ENCODE results near the gene RBPMS2. TPM values are rescaled to one million over a fixed set of nuclear protein-coding genes. Genes with fewer than 3 reads are reported as not detected.

The RBPMS2 gene
- total RNA-seq, 1 experiment from 2014 or later, result 0.11 TPM

DNA sequence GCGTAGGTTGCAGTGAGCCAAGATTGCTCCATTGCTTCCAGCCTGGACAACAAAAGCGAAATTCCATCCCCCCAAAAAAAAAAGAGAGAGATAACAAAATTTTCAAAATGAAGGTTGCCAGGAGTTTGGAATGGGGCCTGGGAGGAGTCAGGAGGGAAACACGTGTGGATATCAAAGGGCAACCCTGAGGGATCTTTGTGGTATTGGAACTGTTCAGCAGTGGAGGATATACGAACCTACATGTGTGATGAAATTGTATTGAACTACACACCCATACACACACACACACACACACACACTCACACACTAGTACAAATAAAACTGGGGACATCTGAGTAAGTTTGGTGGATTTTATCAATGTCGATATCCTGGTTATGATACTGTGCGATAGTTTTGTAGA, 61.8 kb downstream of the RBPMS2 start:
- H3K9me3 ChIP-seq (replicated peaks), result no peaks in the 10 kb centered on the region
- no peak overlapping the region for H3K27ac ChIP-seq
- no peak for DNase-seq (ENCODE audit: low read depth in 1 of 2, low spot score in 2 of 2)
- no peaks in the 10 kb centered on the region for H3K27me3 ChIP-seq (replicated peaks)
- H3K4me3 ChIP-seq, result no peak overlapping the region
- no peaks in the 10 kb centered on the region for H3K4me1 ChIP-seq (replicated peaks)
- no peaks in the 10 kb centered on the region for H3K36me3 ChIP-seq

DNA sequence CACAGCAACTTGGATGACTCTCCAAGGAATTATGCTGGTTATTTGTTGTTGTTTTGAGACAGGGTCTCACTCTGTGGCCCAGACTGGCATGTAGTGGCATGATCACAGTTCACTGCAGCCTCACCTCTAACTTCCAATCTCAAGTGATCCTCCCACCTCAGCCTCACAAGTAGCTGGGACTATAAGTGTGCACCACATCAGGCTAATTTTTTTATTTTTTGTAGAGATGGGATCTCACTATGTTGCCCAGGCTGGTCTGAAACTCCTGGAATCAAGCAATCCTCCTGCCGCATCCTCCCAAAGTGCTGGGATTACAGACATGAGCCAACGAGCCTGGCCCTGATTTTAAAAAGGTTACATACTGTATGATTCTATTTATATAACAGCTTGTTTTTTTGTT, 63.0 kb downstream of the RBPMS2 start:
- no peaks in the 10 kb centered on the region for H3K4me1 ChIP-seq (replicated peaks)
- H3K36me3 ChIP-seq, result no peaks in the 10 kb centered on the region
- no peak overlapping the region for H3K4me3 ChIP-seq
- no peaks in the 10 kb centered on the region for H3K9me3 ChIP-seq (replicated peaks)
- no peaks in the 10 kb centered on the region for H3K27me3 ChIP-seq (replicated peaks)
- DNase-seq (ENCODE audit: low read depth in 1 of 2, low spot score in 2 of 2), result no peak
- H3K27ac ChIP-seq, result no peak overlapping the region

DNA sequence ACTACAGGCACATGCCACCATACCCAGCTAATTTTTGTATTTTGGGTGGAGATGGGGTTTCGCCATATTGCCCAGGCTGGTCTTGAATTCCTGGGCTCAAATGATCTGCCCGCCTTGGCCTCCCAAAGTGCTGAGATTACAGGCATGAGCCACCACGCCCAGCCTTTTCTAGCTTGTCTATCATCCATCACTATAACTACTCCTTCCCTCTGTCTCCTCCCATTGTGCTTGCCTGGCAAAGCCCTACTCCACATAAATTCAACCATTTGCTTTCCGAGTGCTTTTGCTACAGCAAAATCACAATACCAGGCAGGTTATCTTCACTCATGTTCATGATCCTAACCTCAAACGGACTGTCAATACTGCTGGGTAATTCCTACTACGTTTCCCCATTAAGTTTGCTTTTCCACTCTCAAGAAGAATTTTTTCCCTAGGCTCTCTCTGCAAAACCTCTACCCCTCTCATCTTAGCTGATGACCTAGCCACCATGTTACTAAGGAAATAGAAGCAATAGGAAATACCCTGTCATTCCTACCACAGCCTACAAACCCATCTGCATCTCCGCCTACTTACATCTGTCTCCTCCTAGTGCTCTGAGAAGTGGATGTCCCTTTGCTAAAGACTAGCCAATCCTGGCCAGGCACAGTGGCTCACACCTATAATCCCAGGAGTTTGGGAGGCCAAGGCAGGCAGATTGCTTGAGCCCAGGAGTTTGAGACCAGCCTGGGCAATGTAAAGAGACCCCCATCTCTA, 64.5 kb downstream of the RBPMS2 start:
- H3K27ac ChIP-seq, result no peak overlapping the region
- no peaks in the 10 kb centered on the region for H3K9me3 ChIP-seq (replicated peaks)
- no peak for DNase-seq (ENCODE audit: low read depth in 1 of 2, low spot score in 2 of 2)
- no peaks in the 10 kb centered on the region for H3K4me1 ChIP-seq (replicated peaks)
- no peaks in the 10 kb centered on the region for H3K27me3 ChIP-seq (replicated peaks)
- H3K4me3 ChIP-seq, result no peak overlapping the region
- H3K36me3 ChIP-seq, result no peaks in the 10 kb centered on the region

DNA sequence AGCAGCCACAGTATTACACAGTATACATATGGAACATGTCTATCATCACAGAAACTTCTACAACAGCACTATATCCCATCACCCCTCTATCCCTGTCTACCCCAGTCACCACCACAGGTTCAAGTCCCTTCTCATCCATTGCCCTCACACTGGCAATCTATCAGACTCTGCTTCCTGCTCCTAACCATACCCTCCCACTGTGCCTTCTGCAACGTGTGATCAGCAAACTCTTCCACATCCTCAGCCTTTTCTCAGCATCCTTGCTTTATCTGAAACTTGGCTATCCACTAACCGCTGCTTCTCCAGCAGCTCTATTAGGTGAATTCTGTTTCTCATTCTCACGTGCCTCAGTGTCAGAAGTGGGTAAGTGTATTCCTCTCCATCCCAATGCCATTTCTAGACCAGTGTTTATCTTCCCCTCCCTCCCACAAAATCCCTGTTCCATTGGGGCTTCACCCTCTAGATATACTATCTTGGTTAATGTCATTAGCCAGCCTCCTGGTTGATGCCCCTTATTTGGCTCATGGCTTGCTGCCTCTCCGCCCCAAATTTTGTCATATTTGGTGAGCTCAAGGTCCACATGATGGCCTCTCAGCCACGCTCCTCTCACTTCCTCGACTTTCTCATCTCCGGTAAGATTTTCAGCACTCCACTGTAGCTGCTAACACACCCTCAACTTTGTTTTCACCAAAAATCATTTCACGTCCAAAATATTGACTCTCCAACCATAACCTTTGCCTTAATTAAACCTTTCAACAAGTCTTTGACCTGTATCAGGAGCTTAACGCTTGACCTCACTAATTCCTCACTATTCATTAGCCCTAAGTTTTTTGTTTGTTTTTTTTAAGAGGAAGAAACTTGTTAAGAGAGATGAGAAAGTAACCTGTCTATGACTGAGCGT, 69.1 kb downstream of the RBPMS2 start:
- DNase-seq (ENCODE audit: low read depth in 1 of 2, low spot score in 2 of 2), result no peak
- peaks cover 17% of the 10 kb centered on the region for H3K4me1 ChIP-seq (replicated peaks)
- no peak overlapping the region for H3K27ac ChIP-seq
- 0 out of 2 replicates have a peak, but pooled peaks cover 1% of the 10 kb centered on the region for H3K36me3 ChIP-seq
- H3K4me3 ChIP-seq, result no peak overlapping the region
- H3K9me3 ChIP-seq (replicated peaks), result no peaks in the 10 kb centered on the region
- no peaks in the 10 kb centered on the region for H3K27me3 ChIP-seq (replicated peaks)

DNA sequence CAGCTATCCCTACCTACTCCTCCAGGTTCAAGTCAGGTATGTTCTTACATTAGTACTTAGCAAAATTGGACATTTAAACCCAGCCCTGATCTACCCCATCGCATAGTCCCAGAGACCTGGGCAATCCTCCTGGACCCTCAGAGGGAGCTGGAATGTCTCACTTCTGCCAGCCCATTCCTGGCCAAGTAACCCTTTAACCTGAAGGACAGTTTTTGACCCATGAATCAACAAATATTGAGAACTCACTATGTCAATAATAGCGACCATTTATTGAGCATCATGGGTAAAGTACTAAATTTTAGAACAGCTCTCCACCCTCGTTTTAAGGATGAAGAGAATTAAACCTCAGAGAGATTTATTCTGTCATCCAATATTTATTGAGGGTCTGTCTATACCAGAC, 70.4 kb downstream of the RBPMS2 start:
- Histone ChIP-seq H3K9me3 (replicated peaks) (no peaks in the 10 kb centered on the region), H3K4me3 (no peak overlapping the region), H3K4me1 (replicated peaks) (peaks cover 18% of the 10 kb centered on the region), H3K27ac (no peak overlapping the region), H3K27me3 (replicated peaks) (no peaks in the 10 kb centered on the region), H3K36me3 (peaks cover 10% of the 10 kb centered on the region; the same call in 1 of the 2 replicates)
- DNase-seq (ENCODE audit: low read depth in 1 of 2, low spot score in 2 of 2), result no peak

DNA sequence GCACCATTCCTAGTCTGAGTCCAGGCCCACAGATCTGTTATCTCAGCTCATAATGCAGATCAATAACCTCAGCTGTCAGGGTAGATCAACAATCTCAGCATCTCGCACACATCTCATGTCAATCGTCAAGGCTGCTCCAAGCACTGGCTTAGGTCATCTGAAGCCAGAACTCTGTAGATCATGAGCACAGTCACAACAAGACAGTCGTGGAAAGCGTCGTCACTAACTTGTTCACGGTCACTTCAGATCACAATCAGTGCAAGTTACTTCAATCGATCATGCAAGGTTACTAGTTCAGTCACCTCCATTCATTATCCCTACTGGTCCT, 71.8 kb downstream of the RBPMS2 start:
- Histone ChIP-seq H3K9me3 (replicated peaks) (no peaks in the 10 kb centered on the region), H3K27me3 (replicated peaks) (no peaks in the 10 kb centered on the region), H3K4me3 (peak overlapping the region; percentile 70), H3K27ac (peak overlapping the region; percentile 38), H3K36me3 (peaks cover 10% of the 10 kb centered on the region; the same call in 1 of the 2 replicates), H3K4me1 (replicated peaks) (peaks cover 23% of the 10 kb centered on the region)
- no peak for DNase-seq (ENCODE audit: low read depth in 1 of 2, low spot score in 2 of 2)

DNA sequence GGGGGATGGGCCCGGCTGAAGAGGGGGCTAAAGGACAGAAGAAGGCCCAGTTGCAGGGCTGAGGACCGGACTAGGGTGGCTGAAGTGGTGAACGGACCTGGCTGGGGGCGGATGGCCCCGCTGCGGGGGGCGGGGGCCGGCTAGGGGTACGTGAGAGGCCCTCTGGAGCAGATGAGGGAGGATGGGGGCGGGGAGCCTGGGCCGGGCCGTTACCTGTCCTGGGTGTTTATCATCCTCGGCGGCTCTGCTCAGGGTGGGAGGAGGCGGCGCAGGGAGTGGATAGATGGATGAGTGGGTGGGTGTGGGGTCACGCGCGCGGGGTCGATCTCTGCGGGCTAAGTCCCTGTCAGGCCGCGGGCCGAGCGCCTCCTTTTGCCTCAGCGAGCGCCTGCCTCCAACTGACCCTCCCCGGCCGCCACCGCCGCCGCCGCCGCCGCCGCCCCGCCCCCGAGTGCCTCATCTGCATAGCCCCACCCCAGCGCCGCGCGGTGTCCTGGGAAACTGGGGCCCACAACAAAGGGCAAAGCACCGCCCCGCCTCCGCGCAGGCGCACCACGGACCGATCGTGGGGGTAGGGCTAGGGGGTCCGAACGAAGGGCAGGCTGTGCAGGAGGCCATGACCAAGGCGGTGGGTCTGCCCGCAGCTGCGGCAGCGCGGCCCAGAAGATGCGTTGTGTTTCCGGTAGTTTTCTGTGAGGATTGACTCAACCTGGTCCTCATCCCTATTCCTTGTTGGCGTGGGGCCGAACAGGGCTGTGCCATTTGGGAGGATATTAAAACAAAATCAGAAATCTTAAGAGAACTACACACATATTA, 72.4 kb downstream of the RBPMS2 start:
- Histone ChIP-seq H3K4me3 (peak overlapping the region; percentile 70), H3K27ac (peak overlapping the region; percentile 38), H3K27me3 (replicated peaks) (no peaks in the 10 kb centered on the region), H3K36me3 (peaks cover 10% of the 10 kb centered on the region; the same call in 1 of the 2 replicates), H3K9me3 (replicated peaks) (no peaks in the 10 kb centered on the region), H3K4me1 (replicated peaks) (peaks cover 29% of the 10 kb centered on the region)
- peak; percentile 83 to 97 for DNase-seq (ENCODE audit: low read depth in 1 of 2, low spot score in 2 of 2)

DNA sequence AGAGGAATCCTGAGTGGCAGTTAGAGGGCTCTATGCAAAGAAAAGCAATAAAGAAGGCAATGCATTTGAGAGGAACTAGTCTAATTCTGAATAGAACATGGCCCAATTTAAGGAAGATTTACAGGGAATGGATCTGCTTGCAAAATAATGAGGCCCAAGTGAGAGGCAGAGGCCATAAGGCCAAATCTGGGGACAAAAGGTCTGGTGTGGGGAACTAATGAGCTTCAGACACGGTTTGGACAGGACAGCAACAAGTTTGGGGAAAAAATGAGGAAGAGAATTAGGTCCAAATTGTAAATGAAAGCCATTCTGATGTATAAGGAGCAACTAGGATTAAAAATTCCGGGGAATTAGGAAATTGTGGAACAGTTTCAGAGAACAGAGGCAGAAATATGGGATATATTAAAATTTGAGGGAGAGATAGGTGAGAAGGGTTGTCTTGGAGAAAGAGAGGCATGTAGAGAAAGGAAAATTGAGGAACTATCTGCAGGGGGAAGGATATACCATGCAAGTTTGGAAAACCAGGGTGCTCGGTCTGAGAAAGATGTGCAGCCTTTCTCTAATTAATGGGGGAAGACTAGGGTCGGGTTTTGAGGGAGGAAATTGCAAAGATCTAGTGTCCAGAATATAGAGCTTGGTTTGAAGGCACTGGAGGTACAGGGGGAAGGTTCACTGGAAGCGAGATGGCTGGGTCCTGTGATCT, 73.8 kb downstream of the RBPMS2 start:
- H3K4me1 ChIP-seq (replicated peaks), result peaks cover 29% of the 10 kb centered on the region
- H3K9me3 ChIP-seq (replicated peaks), result no peaks in the 10 kb centered on the region
- no peaks in the 10 kb centered on the region for H3K27me3 ChIP-seq (replicated peaks)
- no peak overlapping the region for H3K27ac ChIP-seq
- peak overlapping the region; percentile 70 for H3K4me3 ChIP-seq
- peaks cover 10% of the 10 kb centered on the region; the same call in 1 of the 2 replicates for H3K36me3 ChIP-seq
- no peak for DNase-seq (ENCODE audit: low read depth in 1 of 2, low spot score in 2 of 2)

DNA sequence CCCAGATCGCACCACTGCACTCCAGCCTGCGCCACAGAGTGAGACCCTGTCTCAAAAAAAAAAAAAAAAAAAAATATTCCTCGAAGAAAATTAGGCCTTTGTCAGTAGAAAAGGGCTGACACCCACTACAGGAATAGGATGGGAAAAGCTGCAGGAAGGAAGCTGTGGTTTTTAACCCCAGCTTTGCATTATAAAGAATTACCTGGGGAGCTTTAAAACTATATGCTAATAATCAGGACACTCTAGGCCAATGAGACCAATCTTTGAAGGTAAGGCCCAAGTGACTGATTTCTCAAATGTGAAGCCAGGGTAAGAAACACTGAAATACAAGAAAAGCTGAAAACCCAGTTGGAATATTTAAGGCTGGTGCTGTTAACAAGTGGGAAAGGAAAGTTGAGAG, 74.3 kb downstream of the RBPMS2 start:
- DNase-seq (ENCODE audit: low read depth in 1 of 2, low spot score in 2 of 2), result no peak
- no peak overlapping the region for H3K4me3 ChIP-seq
- no peak overlapping the region for H3K27ac ChIP-seq

DNA sequence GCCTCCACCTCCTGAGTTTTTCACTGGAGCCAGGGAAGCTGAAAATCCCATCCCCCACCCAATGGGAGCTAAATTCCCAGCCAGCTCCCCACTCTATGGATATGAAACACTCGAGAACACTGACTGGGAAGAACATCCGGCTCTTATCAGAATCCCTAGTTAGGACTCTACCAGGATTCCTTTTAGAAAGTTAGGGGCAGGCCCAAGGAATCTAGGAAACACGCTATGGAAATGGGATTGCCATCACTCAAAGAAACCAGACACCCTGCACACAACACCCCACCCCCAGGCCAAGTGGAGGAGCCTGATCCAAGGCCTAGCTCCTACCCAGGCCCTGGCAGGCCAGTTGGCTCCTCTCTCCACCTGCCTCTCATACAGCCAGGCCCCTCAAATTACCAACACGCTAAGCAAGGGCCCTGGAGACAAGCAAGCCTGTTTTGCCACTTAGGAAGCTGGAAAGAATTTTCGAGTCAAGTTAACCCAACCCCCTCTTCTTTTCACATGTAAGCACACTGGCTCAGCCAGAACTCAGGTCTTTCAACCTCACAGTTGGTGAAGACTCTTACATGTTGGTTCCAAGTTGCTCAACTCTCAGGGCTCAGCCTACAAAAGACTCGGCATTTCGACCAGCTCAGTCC, 75.5 kb downstream of the RBPMS2 start:
- H3K4me1 ChIP-seq (replicated peaks), result peaks cover 29% of the 10 kb centered on the region

More for the DNA sequence above, 74.3 kb downstream of the RBPMS2 start:
- Histone ChIP-seq H3K27me3 (replicated peaks) (no peaks in the 10 kb centered on the region), H3K4me1 (replicated peaks) (peaks cover 29% of the 10 kb centered on the region), H3K36me3 (peaks cover 15% of the 10 kb centered on the region; the same call in 1 of the 2 replicates), H3K9me3 (replicated peaks) (no peaks in the 10 kb centered on the region)

DNA sequence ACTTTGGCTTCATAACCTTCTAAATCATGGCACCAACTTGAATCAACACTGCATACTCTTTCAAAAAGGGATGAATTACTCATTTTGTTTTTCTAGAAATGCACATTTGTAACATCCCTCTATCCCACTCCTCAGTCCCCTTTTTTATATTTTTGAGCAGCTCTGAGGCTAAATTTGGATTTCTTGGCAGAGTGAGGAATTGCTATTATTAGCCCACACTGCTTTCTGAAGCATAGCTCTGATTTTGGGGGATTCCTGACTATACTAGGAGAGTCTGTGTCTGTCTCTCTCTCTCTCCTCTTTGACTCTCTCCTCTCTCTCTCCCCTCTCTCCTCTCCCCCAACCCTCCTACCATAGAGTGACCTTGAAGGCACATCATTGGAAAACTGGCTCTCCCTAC, 76.6 kb downstream of the RBPMS2 start:
- H3K9me3 ChIP-seq (replicated peaks), result no peaks in the 10 kb centered on the region
- DNase-seq (ENCODE audit: low read depth in 1 of 2, low spot score in 2 of 2), result no peak
- no peak overlapping the region for H3K4me3 ChIP-seq
- peaks cover 35% of the 10 kb centered on the region for H3K36me3 ChIP-seq
- H3K27me3 ChIP-seq (replicated peaks), result no peaks in the 10 kb centered on the region
- no peak overlapping the region for H3K27ac ChIP-seq
- peaks cover 29% of the 10 kb centered on the region for H3K4me1 ChIP-seq (replicated peaks)

More for the DNA sequence above, 75.5 kb downstream of the RBPMS2 start:
- peaks cover 25% of the 10 kb centered on the region for H3K36me3 ChIP-seq
- no peak overlapping the region for H3K4me3 ChIP-seq
- H3K9me3 ChIP-seq (replicated peaks), result no peaks in the 10 kb centered on the region
- H3K27me3 ChIP-seq (replicated peaks), result no peaks in the 10 kb centered on the region
- no peak for DNase-seq (ENCODE audit: low read depth in 1 of 2, low spot score in 2 of 2)
- H3K27ac ChIP-seq, result no peak overlapping the region

DNA sequence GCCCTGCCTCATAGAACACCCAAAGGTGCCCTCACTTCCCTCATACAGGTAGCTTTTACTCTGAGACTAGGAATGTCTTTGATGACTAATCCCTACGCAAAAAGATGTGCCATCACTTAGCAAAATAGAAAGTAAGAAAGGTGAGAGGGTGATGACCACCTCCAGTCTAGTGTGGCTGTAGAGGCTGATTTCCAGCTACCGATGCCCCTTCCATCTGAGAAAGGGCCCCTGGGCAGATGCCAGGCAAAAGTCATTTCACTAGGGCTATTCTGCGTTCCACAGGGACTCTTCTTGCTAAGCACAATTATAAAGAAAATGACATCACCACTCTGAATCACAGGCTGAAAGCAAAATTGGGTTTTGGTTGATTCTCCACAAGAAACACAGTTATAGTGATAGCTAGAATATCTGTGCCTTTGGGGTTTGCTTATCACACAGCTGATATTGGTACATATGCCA, 77.4 kb downstream of the RBPMS2 start:
- no peaks in the 10 kb centered on the region for H3K9me3 ChIP-seq (replicated peaks)
- H3K27me3 ChIP-seq (replicated peaks), result no peaks in the 10 kb centered on the region
- no peak overlapping the region for H3K4me3 ChIP-seq
- H3K36me3 ChIP-seq, result peaks cover 44% of the 10 kb centered on the region
- no peak overlapping the region for H3K27ac ChIP-seq
- H3K4me1 ChIP-seq (replicated peaks), result peaks cover 32% of the 10 kb centered on the region
- DNase-seq (ENCODE audit: low read depth in 1 of 2, low spot score in 2 of 2), result no peak

Data from SJSA1 (cell line).